ENCODE results near the gene POLR3B. TPM values are rescaled to one million over a fixed set of nuclear protein-coding genes. Genes with fewer than 3 reads are reported as not detected.

The POLR3B gene
- total and polyA plus RNA-seq, 9 of the 15 experiments (the other 6 are each of a cell fraction or from before 2014, with no cell fraction given): 7.6 to 17.9 (median 14.4) TPM

DNA sequence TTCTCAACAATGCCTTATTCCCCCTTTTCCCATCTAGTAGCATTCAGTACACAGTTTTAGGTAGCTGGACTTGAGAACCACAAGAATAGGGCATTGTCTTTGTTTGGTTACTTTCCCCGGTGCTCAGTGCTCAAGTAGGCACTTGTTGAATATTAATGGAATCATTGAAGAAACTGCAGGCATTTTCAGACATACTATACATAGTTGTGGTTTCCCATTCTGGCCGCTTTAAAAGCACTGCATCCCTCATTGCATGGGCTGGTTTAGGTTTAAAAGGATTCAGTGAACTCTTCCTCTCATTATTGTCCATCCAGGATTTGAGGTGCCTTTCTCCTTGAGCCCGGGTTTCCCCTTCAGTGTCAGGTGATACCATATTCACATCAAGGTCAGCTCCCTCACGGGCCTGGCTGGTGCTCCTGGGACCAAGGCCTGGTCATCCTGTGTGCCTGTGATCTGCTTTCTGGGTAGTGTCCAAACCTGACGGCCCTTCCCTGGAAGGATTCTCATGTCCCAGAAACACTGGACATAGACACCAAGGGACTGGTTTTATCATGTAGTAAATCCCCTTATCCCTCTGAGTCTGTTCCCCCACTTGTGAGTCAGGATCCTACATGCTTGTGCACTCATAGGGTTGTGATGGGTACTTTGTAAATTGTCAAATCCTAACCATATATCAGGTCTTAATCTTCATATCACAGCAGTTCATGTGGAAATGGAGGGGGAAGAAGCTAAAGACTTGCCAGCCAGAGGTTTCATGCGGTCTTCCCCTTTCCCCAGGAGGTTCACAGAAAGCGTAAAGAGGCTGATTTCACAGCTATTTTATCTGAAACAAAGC, 47.7 kb upstream of the POLR3B start:
- ChIA-PET CTCF (ENCODE audit: low intra/inter-chr PET ratio) (no interaction called here), POLR2A (no interaction called here)
- Histone ChIP-seq H3K4me2 (ENCODE audit: insufficient read depth, low read length) (no peak overlapping the region), H3K9me3 (replicated peaks; ENCODE audit: control insufficient read depth, insufficient read depth, low read depth, low read length) (no peaks in the 10 kb centered on the region), H3K9ac (ENCODE audit: insufficient read depth in 1 of 2, low read depth in 2 of 2, low read length in 2 of 2) (no peak overlapping the region), H4K20me1 (replicated peaks; ENCODE audit: control insufficient read depth, insufficient read depth, low read length) (no peaks in the 10 kb centered on the region), H3K27me3 (ENCODE audit: control insufficient read depth in 2 of 2, insufficient read depth in 2 of 2, low read length in 2 of 2) (peaks cover 12% of the 10 kb centered on the region in 2 experiments; a peak in 3 of 5 replicates), H3K4me1 (replicated peaks in 1 of 2; ENCODE audit: control insufficient read depth in 2 of 2, insufficient read depth in 2 of 2, low read length in 2 of 2) (0 out of 5 replicates have a peak, but pooled peaks cover 0 to 6% of the 10 kb centered on the region in 2 experiments), H3K79me2 (ENCODE audit: control insufficient read depth, insufficient read depth, low read length) (no peaks in the 10 kb centered on the region), H3K9me1 (ENCODE audit: control insufficient read depth, insufficient read depth, low read length) (no peaks in the 10 kb centered on the region), H3K27ac (ENCODE audit: extremely low read depth, low read depth, low read length) (no peak overlapping the region), H3K4me3 (no peak overlapping the region), H2AFZ (ENCODE audit: low read depth, low read length) (no peak overlapping the region), H3K36me3 (ENCODE audit: control insufficient read depth, insufficient read depth, low read length) (no peaks in the 10 kb centered on the region)
- in situ Hi-C loops (cut with MboI) (no loop called here), intact Hi-C loops (cut with micrococcal nuclease) (no loop called here)
- TF ChIP-seq, protein P1, sequence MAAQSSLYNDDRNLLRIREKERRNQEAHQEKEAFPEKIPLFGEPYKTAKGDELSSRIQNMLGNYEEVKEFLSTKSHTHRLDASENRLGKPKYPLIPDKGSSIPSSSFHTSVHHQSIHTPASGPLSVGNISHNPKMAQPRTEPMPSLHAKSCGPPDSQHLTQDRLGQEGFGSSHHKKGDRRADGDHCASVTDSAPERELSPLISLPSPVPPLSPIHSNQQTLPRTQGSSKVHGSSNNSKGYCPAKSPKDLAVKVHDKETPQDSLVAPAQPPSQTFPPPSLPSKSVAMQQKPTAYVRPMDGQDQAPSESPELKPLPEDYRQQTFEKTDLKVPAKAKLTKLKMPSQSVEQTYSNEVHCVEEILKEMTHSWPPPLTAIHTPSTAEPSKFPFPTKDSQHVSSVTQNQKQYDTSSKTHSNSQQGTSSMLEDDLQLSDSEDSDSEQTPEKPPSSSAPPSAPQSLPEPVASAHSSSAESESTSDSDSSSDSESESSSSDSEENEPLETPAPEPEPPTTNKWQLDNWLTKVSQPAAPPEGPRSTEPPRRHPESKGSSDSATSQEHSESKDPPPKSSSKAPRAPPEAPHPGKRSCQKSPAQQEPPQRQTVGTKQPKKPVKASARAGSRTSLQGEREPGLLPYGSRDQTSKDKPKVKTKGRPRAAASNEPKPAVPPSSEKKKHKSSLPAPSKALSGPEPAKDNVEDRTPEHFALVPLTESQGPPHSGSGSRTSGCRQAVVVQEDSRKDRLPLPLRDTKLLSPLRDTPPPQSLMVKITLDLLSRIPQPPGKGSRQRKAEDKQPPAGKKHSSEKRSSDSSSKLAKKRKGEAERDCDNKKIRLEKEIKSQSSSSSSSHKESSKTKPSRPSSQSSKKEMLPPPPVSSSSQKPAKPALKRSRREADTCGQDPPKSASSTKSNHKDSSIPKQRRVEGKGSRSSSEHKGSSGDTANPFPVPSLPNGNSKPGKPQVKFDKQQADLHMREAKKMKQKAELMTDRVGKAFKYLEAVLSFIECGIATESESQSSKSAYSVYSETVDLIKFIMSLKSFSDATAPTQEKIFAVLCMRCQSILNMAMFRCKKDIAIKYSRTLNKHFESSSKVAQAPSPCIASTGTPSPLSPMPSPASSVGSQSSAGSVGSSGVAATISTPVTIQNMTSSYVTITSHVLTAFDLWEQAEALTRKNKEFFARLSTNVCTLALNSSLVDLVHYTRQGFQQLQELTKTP (IDR thresholded peaks at IDR 0.05; ENCODE audit: low read depth in 1 of 2, partially characterized antibody in 2 of 2): no peak
- TF ChIP-seq CREM (IDR thresholded peaks at IDR 0.05; ENCODE audit: low read depth) (no peak), ZKSCAN8 (CRISPR knock-in tag; IDR thresholded peaks at IDR 0.05) (no peak), MYC (IDR thresholded peaks at IDR 0.05; ENCODE audit: low read depth, low read length) (no peak), MYC (CRISPR knock-in tag; IDR thresholded peaks at IDR 0.05; ENCODE audit: borderline replicate concordance, low read depth) (no peak), ZFX (CRISPR knock-in tag; IDR thresholded peaks at IDR 0.05) (no peak), HNRNPK (IDR thresholded peaks at IDR 0.05; ENCODE audit: low read depth, low read length, poor library complexity, severe bottlenecking) (no peak), KAT8 (IDR thresholded peaks at IDR 0.05; ENCODE audit: low read depth) (no peak), RAD51 (IDR thresholded peaks at IDR 0.05; ENCODE audit: borderline replicate concordance, low read depth) (no peak)
- TF ChIP-seq, protein P2, sequence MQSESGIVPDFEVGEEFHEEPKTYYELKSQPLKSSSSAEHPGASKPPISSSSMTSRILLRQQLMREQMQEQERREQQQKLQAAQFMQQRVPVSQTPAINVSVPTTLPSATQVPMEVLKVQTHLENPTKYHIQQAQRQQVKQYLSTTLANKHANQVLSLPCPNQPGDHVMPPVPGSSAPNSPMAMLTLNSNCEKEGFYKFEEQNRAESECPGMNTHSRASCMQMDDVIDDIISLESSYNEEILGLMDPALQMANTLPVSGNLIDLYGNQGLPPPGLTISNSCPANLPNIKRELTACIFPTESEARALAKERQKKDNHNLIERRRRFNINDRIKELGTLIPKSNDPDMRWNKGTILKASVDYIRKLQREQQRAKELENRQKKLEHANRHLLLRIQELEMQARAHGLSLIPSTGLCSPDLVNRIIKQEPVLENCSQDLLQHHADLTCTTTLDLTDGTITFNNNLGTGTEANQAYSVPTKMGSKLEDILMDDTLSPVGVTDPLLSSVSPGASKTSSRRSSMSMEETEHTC (IDR thresholded peaks at IDR 0.05): no peak
- ATAC-seq: no peak
- no peak for FAIRE-seq
- DNase-seq (ENCODE audit: extremely low read depth in 1 of 4, low spot score in 3 of 4): no peak
- 18% methylated on average over 7 of the region's 7 CpGs for WGBS (ENCODE audit: insufficient coverage, low coverage, missing lambda C conversion rate)
- BruUV-seq (replicated peaks): no TSS peak

All from K562 (cell line).